Central memory CD4-positive, alpha-beta T cell (primary cell): ENCODE measurements around the gene SEC24C.
"Not testable (repeated sequence)": the region's sequence is repeated elsewhere in the genome, so short reads cannot be mapped to it uniquely, and the experiment has no call there.

Experiments
- DNase-seq: peaks from one replicate; pipeline ENCODE4 v3.0.0; 2022

The SEC24C gene

DNA sequence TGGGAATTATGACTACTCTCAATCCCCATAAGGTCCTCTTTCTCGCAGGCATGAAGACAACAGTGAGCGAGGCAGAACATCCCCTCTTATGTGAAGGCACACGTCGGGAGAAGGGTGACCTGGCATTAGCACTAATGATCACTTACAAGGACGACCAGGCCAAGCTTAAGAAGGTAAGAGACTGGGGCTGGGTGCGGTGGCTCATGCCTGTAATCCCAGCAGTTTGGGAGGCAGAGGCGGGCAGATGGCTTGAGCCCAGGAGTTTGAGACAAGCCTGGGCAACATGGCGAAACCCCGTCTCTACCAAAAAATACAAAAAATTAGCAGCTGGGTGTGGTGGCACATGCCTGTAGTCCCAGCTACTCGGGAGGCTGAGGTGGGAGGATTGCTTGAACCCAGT, 51.3 kb downstream of the SEC24C start:
- not testable (repeated sequence) for DNase-seq

DNA sequence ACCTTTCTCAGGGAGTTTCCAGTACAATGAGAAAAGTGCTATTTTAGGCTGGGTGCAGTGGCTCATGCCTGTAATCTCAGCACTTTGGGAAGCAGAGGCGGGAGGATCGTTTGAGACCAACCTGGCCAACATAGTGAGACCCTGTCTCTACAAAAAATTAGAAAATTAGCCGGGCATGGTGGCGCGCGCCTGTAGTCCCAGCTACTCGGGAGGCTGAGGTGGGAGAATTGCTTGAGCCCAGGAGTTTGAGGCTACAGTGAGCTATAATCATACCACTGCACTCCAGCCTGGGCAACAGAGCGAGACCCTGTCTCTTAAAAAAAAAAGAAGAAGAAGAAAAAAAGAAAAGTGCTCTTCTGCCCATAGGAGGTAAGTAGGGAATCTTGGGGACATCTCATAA, 51.9 kb downstream of the SEC24C start:
- not testable (repeated sequence) for DNase-seq

DNA sequence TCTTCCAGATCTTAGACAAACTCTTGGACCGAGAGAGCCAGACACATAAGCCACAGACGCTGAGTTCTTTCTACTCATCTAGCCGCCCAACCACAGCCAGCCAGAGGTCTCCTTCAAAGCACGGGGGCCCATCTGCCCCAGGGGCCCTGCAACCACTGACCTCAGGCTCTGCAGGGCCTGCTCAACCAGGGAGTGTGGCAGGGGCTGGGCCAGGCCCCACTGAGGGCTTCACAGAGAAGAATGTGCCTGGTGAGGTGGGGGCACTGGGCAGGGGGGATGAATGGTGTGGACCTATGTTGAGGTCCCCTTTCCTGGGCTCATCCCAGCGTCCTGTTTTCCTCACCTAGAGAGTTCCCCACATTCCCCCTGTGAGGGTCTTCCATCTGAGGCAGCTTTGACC, 52.6 kb downstream of the SEC24C start:
- DNase-seq: no peak

DNA sequence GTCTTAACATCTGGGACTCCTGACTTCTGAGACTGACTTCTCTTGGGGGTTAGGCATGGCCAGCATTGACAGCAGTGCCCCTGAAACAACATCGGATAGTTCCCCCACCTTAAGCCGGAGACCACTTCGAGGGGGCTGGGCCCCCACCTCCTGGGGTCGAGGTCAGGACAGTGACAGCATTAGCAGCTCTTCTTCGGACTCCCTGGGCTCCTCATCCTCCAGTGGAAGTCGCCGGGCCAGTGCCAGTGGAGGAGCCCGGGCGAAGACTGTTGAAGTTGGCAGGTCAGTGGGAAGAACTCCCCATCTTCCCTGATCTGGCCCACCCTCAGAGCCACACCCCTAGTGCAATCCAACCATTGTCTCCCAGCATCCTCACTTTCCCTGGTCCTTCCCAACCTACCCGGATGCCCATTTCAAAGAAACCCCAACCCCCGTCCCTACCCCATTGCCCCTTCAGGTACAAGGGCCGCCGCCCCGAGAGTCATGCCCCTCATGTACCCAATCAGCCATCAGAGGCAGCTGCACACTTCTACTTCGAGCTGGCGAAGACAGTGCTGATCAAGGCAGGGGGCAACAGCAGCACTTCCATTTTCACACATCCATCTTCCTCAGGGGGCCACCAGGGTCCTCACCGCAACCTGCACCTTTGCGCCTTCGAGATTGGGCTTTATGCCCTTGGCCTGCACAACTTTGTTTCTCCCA, 53.3 kb downstream of the SEC24C start:
- no peak for DNase-seq

DNA sequence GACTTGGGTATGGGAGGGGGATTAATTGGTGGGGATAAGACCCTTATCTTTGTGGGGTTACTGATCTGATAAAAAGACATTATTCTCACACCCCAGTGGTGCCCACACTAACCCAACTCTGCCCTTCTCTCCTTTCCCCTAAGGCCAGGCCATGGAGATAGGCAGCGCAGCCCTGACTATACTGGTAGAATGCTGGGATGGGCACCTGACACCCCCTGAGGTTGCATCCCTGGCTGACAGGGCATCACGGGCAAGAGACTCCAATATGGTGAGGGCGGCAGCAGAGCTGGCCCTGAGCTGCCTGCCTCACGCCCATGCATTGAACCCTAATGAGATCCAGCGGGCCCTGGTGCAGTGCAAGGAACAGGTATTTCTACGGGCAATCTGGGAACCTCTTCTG, 53.9 kb downstream of the SEC24C start:
- DNase-seq: no peak

DNA sequence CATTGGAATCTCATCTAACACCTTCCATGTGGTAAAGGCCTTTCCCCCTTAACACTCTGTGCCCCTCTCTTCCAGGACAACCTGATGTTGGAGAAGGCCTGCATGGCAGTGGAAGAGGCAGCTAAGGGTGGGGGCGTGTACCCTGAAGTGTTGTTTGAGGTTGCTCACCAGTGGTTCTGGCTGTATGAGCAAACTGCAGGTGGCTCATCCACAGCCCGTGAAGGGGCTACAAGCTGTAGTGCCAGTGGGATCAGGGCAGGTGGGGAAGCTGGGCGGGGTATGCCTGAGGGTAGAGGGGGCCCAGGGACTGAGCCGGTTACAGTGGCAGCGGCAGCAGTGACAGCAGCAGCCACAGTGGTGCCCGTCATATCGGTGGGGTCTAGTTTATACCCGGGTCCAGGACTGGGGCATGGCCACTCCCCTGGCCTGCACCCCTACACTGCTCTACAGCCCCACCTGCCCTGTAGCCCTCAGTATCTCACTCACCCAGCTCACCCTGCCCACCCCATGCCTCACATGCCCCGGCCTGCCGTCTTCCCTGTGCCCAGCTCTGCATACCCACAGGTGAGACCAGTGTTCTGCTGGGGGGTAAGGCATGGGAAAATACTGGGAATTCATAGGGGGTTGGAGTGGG, 54.9 kb downstream of the SEC24C start:
- no peak for DNase-seq

DNA sequence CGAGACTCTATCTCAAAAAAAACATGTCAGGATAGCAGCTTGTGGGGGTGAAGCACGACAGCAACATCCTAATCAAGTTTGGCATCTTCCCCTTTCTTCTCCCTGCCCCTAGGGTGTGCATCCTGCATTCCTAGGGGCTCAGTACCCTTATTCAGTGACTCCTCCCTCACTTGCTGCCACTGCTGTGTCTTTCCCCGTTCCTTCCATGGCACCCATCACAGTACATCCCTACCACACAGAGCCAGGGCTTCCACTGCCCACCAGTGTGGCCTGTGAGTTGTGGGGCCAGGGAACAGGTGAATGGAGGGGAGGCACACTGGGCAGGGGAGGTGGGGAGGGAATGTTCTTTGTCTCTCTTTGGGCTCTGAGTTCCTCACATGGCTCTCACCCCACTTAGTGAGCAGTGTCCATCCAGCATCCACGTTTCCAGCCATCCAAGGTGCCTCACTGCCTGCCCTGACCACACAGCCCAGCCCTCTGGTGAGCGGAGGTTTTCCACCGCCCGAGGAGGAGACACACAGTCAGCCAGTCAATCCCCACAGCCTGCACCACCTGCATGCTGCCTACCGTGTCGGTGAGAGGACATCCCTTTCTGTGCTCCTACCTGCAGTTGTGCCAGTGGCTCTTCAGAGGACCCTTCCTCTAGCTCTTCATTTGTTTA, 55.9 kb downstream of the SEC24C start:
- no peak for DNase-seq

DNA sequence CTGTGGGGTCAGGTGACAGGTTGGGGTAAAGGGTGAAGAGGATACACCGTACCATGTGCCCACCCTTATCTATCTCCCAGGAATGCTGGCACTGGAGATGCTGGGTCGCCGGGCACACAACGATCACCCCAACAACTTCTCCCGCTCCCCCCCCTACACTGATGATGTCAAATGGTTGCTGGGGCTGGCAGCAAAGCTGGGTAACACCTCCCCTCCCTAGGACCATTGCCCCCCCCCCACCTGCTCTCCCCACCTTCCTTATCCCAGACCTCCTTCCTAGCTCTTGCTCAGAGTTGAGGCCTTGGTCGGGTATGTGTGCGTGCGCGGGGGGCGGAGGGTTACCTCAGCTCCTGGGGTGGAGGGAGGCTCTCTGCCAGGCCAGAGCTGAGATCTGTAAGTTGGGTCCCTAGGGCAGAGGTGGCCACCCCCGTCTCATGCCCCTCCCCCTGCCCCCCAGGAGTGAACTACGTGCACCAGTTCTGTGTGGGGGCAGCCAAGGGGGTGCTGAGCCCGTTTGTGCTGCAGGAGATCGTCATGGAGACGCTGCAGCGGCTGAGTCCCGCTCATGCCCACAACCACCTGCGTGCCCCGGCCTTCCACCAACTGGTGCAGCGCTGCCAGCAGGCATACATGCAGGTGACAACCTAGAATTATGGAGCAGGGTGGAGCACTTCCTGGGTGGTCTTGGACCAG, 56.5 kb downstream of the SEC24C start:
- DNase-seq: no peak

DNA sequence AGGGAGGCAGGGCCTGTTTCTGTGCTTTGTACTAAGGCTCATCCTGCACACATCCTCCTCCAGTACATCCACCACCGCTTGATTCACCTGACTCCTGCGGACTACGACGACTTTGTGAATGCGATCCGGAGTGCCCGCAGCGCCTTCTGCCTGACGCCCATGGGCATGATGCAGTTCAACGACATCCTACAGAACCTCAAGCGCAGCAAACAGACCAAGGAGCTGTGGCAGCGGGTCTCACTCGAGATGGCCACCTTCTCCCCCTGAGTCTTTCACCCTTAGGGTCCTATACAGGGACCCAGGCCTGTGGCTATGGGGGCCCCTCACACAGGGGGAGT, 57.0 kb downstream of the SEC24C start:
- no peak for DNase-seq

DNA sequence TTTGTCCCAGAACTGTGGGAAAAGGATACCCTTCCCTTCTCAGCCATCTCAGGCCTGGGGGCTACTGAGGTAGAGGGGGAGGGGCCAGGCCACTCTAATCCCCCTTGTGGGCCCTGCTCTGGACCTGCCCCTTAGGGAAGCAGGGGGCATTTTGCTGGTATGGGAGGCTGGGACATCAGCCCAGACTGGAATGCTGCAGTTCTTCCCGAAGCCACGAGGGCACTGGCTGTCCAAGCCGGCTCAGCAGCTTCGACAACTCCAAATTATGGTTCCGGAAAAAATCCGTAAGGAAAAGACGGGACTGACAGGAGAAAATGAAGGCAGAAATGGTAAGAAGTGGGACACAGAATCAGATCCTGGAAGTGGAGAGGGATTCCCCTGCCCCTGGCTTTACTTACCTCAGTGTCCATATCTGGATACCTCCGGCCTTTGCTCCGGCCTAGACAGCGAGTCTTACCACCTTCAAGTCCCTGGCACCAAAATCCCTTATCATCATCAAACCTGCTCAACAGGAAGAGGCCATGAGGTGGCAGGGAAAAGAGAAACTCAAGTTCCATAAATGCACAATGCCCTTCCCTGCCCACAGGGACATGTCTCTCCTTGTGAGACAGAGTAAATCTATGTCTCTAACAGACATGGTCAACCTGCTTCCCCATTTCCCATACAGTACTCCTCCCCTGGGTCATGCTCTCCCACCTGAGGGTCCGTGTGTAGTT, 58.3 kb downstream of the SEC24C start:
- no peak for DNase-seq

DNA sequence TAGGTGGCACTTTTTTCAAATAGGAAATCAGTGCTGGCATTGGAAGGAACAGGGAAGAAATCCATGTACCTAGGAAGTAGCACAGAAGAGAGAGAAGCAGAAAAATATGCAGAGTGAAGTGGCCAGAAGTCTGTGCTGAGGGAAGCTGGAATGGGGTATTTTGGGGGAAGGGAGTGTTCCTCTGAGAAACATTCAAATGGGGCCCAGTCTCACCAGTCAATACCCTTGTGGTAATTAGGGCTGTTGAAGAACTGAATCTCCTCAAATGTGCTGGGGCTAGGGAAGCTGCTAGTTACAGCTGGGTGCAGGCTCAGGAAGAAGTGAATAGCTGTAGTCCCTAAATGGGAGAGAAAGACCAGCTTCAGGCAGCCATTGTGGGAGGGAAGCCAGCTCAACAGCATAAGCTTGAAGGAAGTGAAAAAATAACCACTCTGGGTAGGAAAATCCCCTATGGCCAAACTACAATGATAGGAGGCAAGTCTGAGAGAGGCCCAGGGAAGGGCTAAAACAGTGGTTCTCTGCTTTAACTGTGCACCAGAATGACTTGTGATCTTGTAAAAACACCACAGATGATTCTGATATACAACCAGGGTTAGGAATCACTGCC, 59.6 kb downstream of the SEC24C start:
- DNase-seq: no peak

DNA sequence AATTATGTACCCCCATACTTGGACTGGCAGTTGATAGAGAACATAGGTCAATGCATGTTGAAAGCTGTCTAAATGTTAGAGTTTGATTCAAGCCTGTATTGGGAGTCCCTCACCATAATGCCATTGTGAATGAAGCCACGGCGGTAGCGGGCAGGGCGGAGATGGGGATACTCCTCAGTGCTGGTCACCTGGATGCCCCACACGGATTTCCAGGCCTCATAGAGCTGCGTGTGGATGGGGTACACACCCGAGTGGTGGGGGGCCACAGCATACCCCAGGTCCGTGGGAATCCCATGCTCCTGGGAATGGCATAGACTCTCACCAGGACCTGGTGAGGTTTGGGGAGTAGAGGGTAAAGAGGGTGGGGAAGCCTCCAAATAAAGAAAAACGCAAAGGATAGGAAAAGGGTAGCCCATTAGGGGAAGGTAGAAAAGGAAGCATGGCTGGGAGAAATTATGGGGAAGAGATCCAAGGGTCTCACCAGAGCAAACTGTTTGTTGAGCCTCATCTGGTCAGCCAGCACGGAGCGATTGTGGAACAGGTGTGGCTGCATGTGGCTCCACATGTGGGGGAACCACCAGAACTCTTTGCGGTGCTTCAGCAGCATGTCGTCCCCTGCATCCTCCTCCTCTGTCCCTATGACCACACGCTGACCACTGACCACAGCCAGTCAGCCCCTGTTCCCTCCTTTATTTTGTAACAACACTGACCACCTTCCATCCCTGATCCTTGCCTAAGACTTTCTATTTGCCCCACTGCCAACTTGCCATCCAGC, 62.2 kb downstream of the SEC24C start:
- no peak for DNase-seq

DNA sequence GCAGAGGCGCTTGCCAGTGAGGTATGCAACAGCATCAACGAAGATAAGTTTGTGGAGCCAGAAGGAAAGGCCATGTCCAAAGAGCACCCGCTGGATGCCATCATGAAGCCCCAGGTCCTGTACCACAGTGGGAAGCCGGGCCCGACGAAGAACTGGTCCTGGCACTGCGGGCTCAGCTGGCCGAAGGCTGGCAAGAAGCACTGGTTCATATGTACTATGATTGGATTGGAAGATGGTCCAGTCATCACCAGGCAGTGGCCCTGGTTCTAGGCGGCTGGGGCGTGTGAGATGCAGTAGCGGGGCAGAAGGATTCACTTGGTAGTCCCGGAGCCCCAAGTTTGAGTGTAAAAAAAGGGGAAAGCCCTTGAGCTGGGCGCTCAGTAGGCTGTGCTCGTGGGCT, 63.3 kb downstream of the SEC24C start:
- no peak for DNase-seq

DNA sequence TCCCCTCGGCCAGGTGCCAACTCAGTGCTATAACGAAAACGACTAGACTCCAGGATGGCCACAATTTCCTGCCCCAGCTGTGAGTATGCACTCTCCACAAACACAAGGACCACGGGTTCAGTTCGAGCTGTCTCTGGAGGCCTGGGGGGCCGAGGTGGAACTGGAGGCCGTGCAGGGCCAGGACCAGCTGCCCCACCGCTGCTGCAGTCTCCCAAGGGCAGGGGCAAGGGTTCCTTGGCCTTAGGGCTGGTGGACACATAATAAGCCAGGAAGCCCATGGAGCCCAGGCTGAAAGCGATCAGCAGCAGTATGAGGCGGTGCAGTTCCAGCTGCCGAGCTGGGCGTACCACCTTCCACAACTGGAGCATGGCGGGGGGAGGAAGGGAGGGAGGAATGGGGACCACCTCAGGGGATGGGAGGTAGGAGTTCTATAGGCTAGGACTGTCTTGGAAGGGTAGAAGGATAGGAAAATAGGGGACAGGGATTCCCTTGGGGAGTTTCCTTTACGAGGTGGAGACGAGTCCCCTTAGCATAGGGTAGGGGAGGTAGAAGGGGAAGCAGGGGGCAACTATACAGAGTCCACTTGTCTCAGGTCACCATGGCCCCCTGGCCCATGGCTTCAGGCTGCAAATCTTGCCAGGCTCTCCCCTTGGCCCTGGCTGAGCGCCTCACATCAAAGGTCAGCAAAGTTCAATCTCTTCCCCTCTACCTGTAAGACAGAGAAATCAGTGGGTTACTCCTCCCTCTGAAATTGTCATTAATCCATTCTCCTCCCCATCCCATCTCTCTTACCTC, 64.0 kb downstream of the SEC24C start:
- no peak for DNase-seq

DNA sequence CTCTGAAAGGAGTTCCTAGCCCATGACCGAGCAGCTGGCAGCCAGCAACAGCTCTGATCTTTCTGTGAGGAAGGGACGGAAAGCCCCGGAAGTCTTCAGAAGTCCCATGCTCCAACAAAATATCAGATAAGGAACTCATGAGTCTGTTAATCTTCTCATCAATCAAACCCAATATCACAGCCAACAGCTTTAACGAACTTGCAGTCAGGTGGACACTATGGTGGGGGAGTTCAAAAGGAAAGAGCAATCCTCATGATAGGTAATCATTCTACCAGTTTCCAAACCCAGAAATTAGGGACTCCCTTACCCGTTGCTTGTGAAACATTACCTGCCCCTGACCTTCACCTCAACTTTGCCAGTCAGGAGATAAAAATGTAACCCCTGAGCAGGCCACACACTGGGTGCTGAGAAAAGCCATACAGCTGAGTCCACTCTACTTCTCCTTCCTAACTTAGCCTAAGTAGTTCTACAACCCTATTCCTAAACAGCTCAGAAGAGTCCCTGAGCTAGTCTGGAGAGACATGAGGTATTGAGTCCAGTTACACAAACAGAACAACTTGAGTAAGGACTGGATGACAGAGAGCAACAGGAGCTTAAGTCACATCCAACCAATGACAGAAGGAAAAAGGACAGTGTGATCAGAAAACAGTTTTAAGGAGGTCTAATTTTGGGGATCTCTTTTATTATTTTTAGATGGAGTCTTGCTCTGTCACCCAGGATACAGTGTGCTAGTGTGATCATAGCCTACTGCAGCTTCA, 65.1 kb downstream of the SEC24C start:
- DNase-seq: no peak

DNA sequence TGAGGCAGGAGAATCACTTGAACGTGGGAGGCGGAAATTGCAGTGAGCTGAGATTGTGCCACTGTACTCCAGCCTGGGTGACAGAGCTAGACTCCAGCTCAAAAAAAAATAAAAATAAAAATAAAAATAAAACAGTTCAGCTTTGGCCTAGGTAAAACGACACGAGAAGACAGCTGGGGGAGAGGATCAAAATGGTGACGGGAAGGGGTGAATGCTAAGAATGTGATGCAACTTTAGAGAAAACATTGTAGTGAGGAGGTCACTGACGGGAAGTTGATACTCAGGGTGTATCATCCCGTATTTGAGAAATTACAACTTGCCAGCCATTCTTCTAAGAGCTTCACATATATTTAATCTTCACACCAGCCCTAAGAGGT, 66.2 kb downstream of the SEC24C start:
- no peak for DNase-seq

DNA sequence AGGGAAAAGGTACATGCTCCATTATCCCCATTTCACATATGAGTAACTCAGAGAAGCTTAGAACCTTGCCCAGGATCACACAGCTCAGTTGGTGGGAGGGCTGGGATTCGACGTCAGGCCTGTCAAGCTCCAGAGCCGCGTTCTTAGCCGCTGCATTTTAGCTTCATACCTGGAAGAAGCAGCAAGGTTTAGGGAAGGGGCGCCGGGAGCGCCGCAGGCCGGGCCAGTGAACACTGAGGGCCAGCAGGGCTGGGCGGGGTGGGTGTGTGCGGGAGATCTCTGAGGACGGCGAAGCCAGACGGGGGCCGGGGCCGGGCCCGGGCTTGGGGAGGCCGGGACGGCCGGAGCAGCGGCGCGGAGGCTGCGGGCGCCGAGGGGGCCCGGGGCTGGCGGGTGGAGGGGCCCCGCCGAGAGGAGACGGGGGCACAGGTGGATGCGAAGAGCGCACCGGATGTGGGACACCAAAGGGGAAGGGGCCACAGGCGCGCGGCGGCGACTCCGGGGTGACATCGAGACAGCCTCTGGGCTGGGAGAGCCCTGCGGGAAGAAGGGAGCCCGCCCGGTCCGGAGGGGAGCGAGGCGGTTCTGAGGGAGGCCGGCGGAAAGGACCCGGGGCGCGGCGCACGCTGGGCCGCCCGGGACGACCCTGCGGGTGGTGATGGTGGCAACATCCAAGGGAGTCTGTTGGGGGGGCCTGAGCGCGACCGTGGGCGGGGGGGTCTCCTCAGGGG, 66.7 kb downstream of the SEC24C start:
- DNase-seq: peak; percentile 69

DNA sequence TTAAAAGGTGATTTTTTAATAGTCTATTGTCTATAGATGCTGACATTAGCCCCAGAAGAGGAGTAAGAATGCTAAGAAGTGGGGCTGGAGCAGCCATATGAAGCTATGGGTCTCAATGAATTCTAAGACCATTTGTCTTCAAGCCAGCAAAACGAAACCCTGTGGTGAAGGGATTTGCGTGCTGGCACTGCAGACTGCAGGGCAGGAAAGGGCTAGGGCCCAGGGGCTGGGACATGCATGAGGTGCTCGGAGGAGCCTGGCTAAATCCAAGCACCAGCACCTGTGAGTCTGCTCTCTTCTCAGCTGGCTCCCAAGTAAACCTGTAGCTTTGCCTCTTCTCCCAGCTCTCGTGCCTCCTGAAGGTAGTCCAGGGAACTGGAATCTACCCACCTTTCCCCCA, 68.5 kb downstream of the SEC24C start:
- DNase-seq: no peak

DNA sequence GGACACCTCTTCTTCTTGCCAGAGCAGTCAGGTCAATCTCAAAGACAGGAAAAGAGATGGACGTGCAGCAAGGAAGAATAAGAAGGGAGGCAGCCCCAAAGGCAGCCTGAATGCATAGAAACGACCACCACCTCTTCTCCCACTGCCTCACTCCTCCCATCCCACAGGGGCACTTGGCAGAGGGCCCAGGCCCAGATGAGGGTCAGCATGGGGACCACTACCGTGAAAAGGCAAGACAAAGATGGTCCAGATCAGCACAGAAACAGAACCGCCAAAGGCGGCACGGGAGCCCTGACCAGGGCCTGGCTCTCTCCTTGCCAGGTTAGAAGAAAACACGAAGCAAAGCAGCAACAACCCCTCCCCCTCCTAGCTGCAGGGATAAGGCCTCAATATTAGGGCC, 69.2 kb downstream of the SEC24C start:
- no peak for DNase-seq
